GM21529 (cell line): ENCODE data around the gene ZKSCAN1.
A peak's percentile ranks its signal among the peaks of the same experiment; 100 is the strongest.

ENCODE experiments used
- ATAC-seq: cut with Tn5 transposase; IDR thresholded peaks from one replicate; pipeline ENCODE4 v1.9.1; 2021; ENCODE audit not compliant: unreplicated experiment

Gene ZKSCAN1

GRCh38 chr7:100034871-100035510 is 19.6 kb downstream of the ZKSCAN1 start:
- ATAC-seq, result no peak

- ATAC-seq, result no peak
Observed at GRCh38 chr7:100035876-100036275, 20.5 kb downstream of the ZKSCAN1 start.

- ATAC-seq, result no peak
Observed at GRCh38 chr7:100038326-100038725, 22.9 kb downstream of the ZKSCAN1 start.

GRCh38 chr7:100040575-100040974 is 25.2 kb downstream of the ZKSCAN1 start:
- no peak for ATAC-seq

- no peak for ATAC-seq
Observed at GRCh38 chr7:100044718-100045117, 29.3 kb downstream of the ZKSCAN1 start.

- ATAC-seq, result no peak
Observed at GRCh38 chr7:100048680-100049079, 33.3 kb downstream of the ZKSCAN1 start.

- peak; percentile 92 for ATAC-seq
Observed at GRCh38 chr7:100049441-100050291, 34.3 kb downstream of the ZKSCAN1 start, which contains the start of gene ZSCAN21. ZSCAN21 (plus strand) TSS chr7:100049774; CDS start chr7:100057007, 7,233 bp downstream.

GRCh38 chr7:100051611-100052010 is 36.2 kb downstream of the ZKSCAN1 start:
- ATAC-seq, result no peak

- no peak for ATAC-seq
Observed at GRCh38 chr7:100053215-100053614, 37.8 kb downstream of the ZKSCAN1 start.

- ATAC-seq, result no peak
Observed at GRCh38 chr7:100057006-100057405, 41.6 kb downstream of the ZKSCAN1 start.

- no peak for ATAC-seq
Observed at GRCh38 chr7:100059251-100059739, 43.9 kb downstream of the ZKSCAN1 start.

GRCh38 chr7:100061518-100062193 is 46.3 kb downstream of the ZKSCAN1 start:
- ATAC-seq, result no peak

- no peak for ATAC-seq
Observed at GRCh38 chr7:100063376-100063775, 48.0 kb downstream of the ZKSCAN1 start.

GRCh38 chr7:100064162-100064561 is 48.8 kb downstream of the ZKSCAN1 start:
- ATAC-seq, result no peak

- no peak for ATAC-seq
Observed at GRCh38 chr7:100065452-100066186, 50.2 kb downstream of the ZKSCAN1 start.

- no peak for ATAC-seq
Observed at GRCh38 chr7:100066953-100067352, 51.6 kb downstream of the ZKSCAN1 start.

GRCh38 chr7:100069991-100070390 is 54.6 kb downstream of the ZKSCAN1 start:
- no peak for ATAC-seq

- no peak for ATAC-seq
Observed at GRCh38 chr7:100071018-100071723, 55.8 kb downstream of the ZKSCAN1 start.

GRCh38 chr7:100072462-100072861 is 57.1 kb downstream of the ZKSCAN1 start:
- no peak for ATAC-seq

GRCh38 chr7:100074841-100075240 is 59.4 kb downstream of the ZKSCAN1 start:
- no peak for ATAC-seq
